ENCODE results near the gene NKX1-2. TPM values are rescaled to one million over a fixed set of nuclear protein-coding genes. Genes with fewer than 3 reads are reported as not detected.

The NKX1-2 gene
- total RNA-seq, 1 donor from 2014 or later: 2.1 TPM

GRCh38 chr10:124455441-124455840, 5.6 kb upstream of the NKX1-2 start:
- H3K4me3 ChIP-seq (ENCODE audit: low read depth, low read length): no peak overlapping the region
- TF ChIP-seq CTCF (IDR thresholded peaks at IDR 0.05; ENCODE audit: insufficient read depth, low read length, severe bottlenecking): no peak

GRCh38 chr10:124453960-124454610, 4.2 kb upstream of the NKX1-2 start:
- H3K4me3 ChIP-seq (ENCODE audit: low read depth, low read length): no peak overlapping the region
- peaks cover 3% of the 10 kb centered on the region for H3K27me3 ChIP-seq (ENCODE audit: control insufficient read depth, insufficient read depth, low read length)
- H3K36me3 ChIP-seq (ENCODE audit: control insufficient read depth, insufficient read depth, low read length): no peaks in the 10 kb centered on the region
- no peak for TF ChIP-seq CTCF (IDR thresholded peaks at IDR 0.05; ENCODE audit: insufficient read depth, low read length, severe bottlenecking)
- DNase-seq (ENCODE audit: low read depth): no peak
- no peak for FAIRE-seq

More at GRCh38 chr10:124455441-124455840, 5.6 kb upstream of the NKX1-2 start:
- Histone ChIP-seq H3K36me3 (ENCODE audit: control insufficient read depth, insufficient read depth, low read length) (no peaks in the 10 kb centered on the region), H3K27me3 (ENCODE audit: control insufficient read depth, insufficient read depth, low read length) (peaks cover 2% of the 10 kb centered on the region)
- FAIRE-seq (no peak), DNase-seq (ENCODE audit: low read depth) (no peak)

DNA sequence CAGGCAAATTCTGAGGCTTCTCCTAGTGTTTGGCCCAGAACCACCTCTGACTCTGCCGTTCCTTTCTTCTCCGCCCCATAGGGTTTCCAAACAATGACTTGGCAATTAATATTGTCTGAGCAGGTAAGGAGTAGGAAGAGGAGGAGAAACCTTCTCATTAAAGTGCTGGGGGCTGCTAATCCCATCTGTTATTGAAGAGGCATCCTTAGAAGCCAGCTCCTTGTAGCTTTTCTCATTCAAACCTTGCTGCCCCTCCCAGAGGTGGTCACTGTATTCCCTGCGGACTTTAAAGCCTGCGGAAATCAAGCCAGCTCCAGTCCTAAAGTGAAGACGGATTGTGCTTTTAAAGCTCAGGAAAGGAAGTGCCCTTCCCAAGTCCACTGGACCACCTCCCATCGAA, 1.4 kb upstream of the NKX1-2 start:
- DNase-seq (ENCODE audit: low read depth) (no peak), FAIRE-seq (no peak)
- no peak for TF ChIP-seq CTCF (IDR thresholded peaks at IDR 0.05; ENCODE audit: insufficient read depth, low read length, severe bottlenecking)
- H3K4me3 ChIP-seq (ENCODE audit: low read depth, low read length): no peak overlapping the region
- peaks cover 8% of the 10 kb centered on the region for H3K27me3 ChIP-seq (ENCODE audit: control insufficient read depth, insufficient read depth, low read length)
- H3K36me3 ChIP-seq (ENCODE audit: control insufficient read depth, insufficient read depth, low read length): no peaks in the 10 kb centered on the region

- peaks cover 8% of the 10 kb centered on the region for H3K27me3 ChIP-seq (ENCODE audit: control insufficient read depth, insufficient read depth, low read length)
- H3K36me3 ChIP-seq (ENCODE audit: control insufficient read depth, insufficient read depth, low read length): no peaks in the 10 kb centered on the region
- DNase-seq (ENCODE audit: low read depth): no peak
- no peak for TF ChIP-seq CTCF (IDR thresholded peaks at IDR 0.05; ENCODE audit: insufficient read depth, low read length, severe bottlenecking)
- H3K4me3 ChIP-seq (ENCODE audit: low read depth, low read length): no peak overlapping the region
- FAIRE-seq: no peak
Observed at GRCh38 chr10:124450783-124451057, 885 bp upstream of the NKX1-2 start.

DNA sequence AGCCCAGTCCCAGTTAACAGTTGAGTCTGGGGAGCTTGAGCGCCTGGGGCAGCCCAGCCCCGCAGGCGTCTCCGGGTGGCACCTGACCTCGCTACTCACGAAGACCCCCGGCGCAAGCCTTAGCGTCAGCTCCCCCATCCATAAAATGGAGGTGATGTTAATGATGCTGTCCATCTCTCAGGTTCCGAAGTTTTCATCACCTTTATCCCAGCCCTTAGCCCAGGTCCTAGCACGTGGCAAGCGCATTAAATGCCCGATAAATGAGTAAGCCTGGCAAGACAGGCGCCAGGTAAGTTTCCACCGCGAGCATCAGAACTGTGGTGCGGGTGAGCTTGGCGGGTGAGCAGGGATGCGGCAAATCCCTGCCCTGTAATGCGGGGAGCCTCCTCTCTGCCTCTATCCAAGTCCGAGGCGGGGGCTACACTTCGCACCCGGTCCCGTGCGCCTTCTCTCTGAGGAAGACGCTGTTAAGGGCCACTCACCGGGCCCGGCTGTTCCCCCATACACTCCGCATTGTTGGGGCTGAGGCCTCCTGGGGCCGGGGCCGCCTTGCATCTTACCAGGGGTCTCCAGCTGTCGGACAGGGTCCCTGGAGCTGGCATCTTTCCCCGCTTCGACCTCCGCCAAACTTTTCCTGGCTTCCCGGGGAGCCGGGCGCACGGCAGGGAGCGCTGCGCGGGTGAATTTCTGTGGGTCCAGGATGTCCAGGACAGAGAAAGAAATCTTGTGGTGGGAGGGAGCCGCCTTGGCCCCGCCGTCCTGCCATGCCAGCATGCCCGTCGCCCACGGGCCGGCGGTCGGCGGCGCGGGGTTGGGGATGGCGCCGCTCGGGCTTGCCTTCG, 444 bp downstream of the NKX1-2 start:
- peaks cover 8% of the 10 kb centered on the region for H3K27me3 ChIP-seq (ENCODE audit: control insufficient read depth, insufficient read depth, low read length)
- H3K36me3 ChIP-seq (ENCODE audit: control insufficient read depth, insufficient read depth, low read length): no peaks in the 10 kb centered on the region
- DNase-seq (ENCODE audit: low read depth) (peak; percentile 57), FAIRE-seq (no peak)
- TF ChIP-seq CTCF (IDR thresholded peaks at IDR 0.05; ENCODE audit: insufficient read depth, low read length, severe bottlenecking): no peak
- peak overlapping the region; percentile 38 for H3K4me3 ChIP-seq (ENCODE audit: low read depth, low read length)
